HepG2 (cell line): ENCODE results near the gene PSIP1. TPM values are rescaled to one million over a fixed set of nuclear protein-coding genes. Genes with fewer than 3 reads are reported as not detected.

Source experiments
- ATAC-seq: fragments of 200-7000 bp; cut with Tn5 transposase; 3 replicates; pipeline ENCODE4 v1.9.1; 2020; ENCODE audit warnings: mild to moderate bottlenecking, moderate library complexity
- BruUV-seq: library from RNA; stranded (reverse); fragments of 400-500 nt; replicated peaks from 2 replicates; lab custom pipeline; 2021; lab: Mats Ljungman, UMichigan
- CTCF ChIA-PET: fragments of 300-600 bp; formaldehyde crosslinking; extraction: SDS; loops from one replicate; lab custom pipeline; 2021; ENCODE audit warnings: low total read pairs, inconsistent platforms, low intra/inter-chr PET ratio; lab: Yijun Ruan, JAX
- POLR2A ChIA-PET: fragments of 350-600 bp; sonication (Branson Sonifier 250); formaldehyde crosslinking; loops from one replicate; lab custom pipeline; 2020; ENCODE audit warnings: antibody characterized with exemption, inconsistent platforms; lab: Yijun Ruan, JAX
- DNase-seq: peaks from one replicate; pipeline ENCODE4 v3.0.0-alpha.2; 2015; ENCODE audit warnings: low spot score
- FAIRE-seq: peaks from 3 replicates; lab custom pipeline; 2011; peaks lifted over from hg19 to GRCh38; lab: Jason Lieb, UNC
- H2AFZ ChIP-seq: one replicate; pipeline ENCODE4 v1.6.1; 2011; ENCODE audit warnings: low read length, inconsistent platforms
- H3K27ac ChIP-seq: fragments of 300-600 bp; 3 replicates; pipeline ENCODE4 v1.8.0; 2011; ENCODE audit warnings: mixed run types, mild to moderate bottlenecking, mixed read lengths, low read length, inconsistent platforms; ENCODE audit not compliant: insufficient read depth; ENCODE audit errors: extremely low read length
- H3K27me3 ChIP-seq, 2 experiments: fragments of 200-600 bp in 1 of 2; 2 replicates in 1 of 2; 3 replicates in 1 of 2; pipeline versions ENCODE4 v1.6.0 to v1.8.0; 2011; ENCODE audit warnings: low read length in 2 of 2, mild to moderate bottlenecking in 2 of 2, moderate library complexity in 2 of 2, inconsistent platforms in 1 of 2; ENCODE audit not compliant: insufficient read depth in 2 of 2, control insufficient read depth in 1 of 2
- H3K36me3 ChIP-seq, 2 experiments: fragments of 200-600 bp in 1 of 2; replicated peaks in 1 of 2; 2 replicates in 1 of 2; 3 replicates in 1 of 2; pipeline versions ENCODE4 v1.5.1 to v1.8.0; 2011; ENCODE audit warnings: low read length in 2 of 2, inconsistent platforms in 1 of 2; ENCODE audit not compliant: insufficient read depth in 2 of 2, control insufficient read depth in 1 of 2
- H3K4me1 ChIP-seq: 2 replicates; pipeline ENCODE4 v1.5.1; 2012; ENCODE audit warnings: low read length, inconsistent platforms; ENCODE audit not compliant: insufficient read depth
- H3K4me2 ChIP-seq: 2 replicates; pipeline ENCODE4 v1.6.0; 2011; ENCODE audit warnings: low read depth, low read length, inconsistent platforms
- H3K4me3 ChIP-seq, 3 experiments: fragments of 200-600 bp in 1 of 3; sonication (generic), shearing (Covaris generic) in 1 of 3; replicated peaks in 1 of 3; 2 replicates each; pipeline ENCODE4 v1.5.1; 2011 to 2016; ENCODE audit warnings: low read length in 3 of 3, inconsistent platforms in 2 of 3, low read depth in 2 of 3, mild to moderate bottlenecking in 2 of 3, control low read depth in 1 of 3, mixed read lengths in 1 of 3; ENCODE audit not compliant: insufficient read depth in 1 of 3
- H3K79me2 ChIP-seq: one replicate; pipeline ENCODE4 v1.6.1; 2011; ENCODE audit warnings: low read length, inconsistent platforms; ENCODE audit not compliant: insufficient read depth
- H3K9ac ChIP-seq: 2 replicates; pipeline ENCODE4 v1.6.0; 2011; ENCODE audit warnings: mild to moderate bottlenecking, low read depth, low read length, inconsistent platforms; ENCODE audit not compliant: insufficient read depth
- H3K9me3 ChIP-seq: 2 replicates; pipeline ENCODE4 v1.5.1; 2012; ENCODE audit warnings: mild to moderate bottlenecking, low read length
- H4K20me1 ChIP-seq: 2 replicates; pipeline ENCODE4 v1.6.0; 2011; ENCODE audit warnings: inconsistent platforms, mild to moderate bottlenecking, low read length, moderate library complexity; ENCODE audit not compliant: insufficient read depth
- EEA1 ChIP-seq: sonication (generic); formaldehyde crosslinking; IDR thresholded peaks from 2 replicates; pipeline ENCODE4 v1.5.1; 2020; ENCODE audit warnings: mild to moderate bottlenecking, missing genetic modification reagents, borderline replicate concordance
- FLYWCH1 ChIP-seq: sonication (generic); formaldehyde crosslinking; IDR thresholded peaks from 2 replicates; pipeline ENCODE4 v1.8.1; 2023; ENCODE audit warnings: mild to moderate bottlenecking, missing genetic modification reagents
- MTF2 ChIP-seq: sonication (generic); formaldehyde crosslinking; IDR thresholded peaks from 2 replicates; pipeline ENCODE4 v1.5.0; 2020; ENCODE audit warnings: missing genetic modification reagents, borderline replicate concordance
- PAX8 ChIP-seq: sonication (generic); formaldehyde crosslinking; IDR thresholded peaks from 2 replicates; pipeline ENCODE4 v1.8.0; 2022; ENCODE audit warnings: mild to moderate bottlenecking, missing genetic modification reagents, borderline replicate concordance
- SP1 ChIP-seq, 2 experiments: fragments of 450-650 bp in 1 of 2; sonication (generic) in 1 of 2; formaldehyde crosslinking in 1 of 2; IDR thresholded peaks; 2 replicates each; pipeline versions ENCODE4 v1.4.0 to v1.6.1; 2016 to 2020; ENCODE audit warnings: missing genetic modification reagents in 1 of 2
- ZNF362 ChIP-seq: sonication (generic); formaldehyde crosslinking; IDR thresholded peaks from 2 replicates; pipeline ENCODE4 v1.4.0; 2020; ENCODE audit warnings: missing genetic modification reagents, mild to moderate bottlenecking, borderline replicate concordance
- ZNF430 ChIP-seq: sonication (generic); formaldehyde crosslinking; IDR thresholded peaks from 2 replicates; pipeline ENCODE4 v1.9.0; 2021; ENCODE audit warnings: mild to moderate bottlenecking, missing genetic modification reagents
- ZNF687 ChIP-seq: sonication (generic); formaldehyde crosslinking; IDR thresholded peaks from 2 replicates; pipeline ENCODE4 v1.5.1; 2020; ENCODE audit warnings: mild to moderate bottlenecking, missing genetic modification reagents, moderate library complexity
- ZNF839 ChIP-seq: sonication (generic); formaldehyde crosslinking; IDR thresholded peaks from 2 replicates; pipeline ENCODE4 v1.4.0; 2020; ENCODE audit warnings: missing genetic modification reagents, mild to moderate bottlenecking, borderline replicate concordance
- ZNF883 ChIP-seq: sonication (generic); formaldehyde crosslinking; IDR thresholded peaks from 2 replicates; pipeline ENCODE4 v1.5.1; 2020; ENCODE audit warnings: mild to moderate bottlenecking, missing genetic modification reagents; ENCODE audit errors: not compliant biosample characterization
- WGBS: methylation state at CpG from one replicate; pipeline ENCODE4 v1.1.6; 2017; ENCODE audit warnings: low lambda C conversion rate; 5-methylcytosine and 5-hydroxymethylcytosine counted together
- in situ Hi-C: cut with HindIII; loops from 2 replicates; pipeline ENCODE4 v1.10.0; 2017; ENCODE audit warnings: low pct_unique_long_range_greater_than_20kb; ENCODE audit not compliant: extremely low pct_ligation_motif_present
- intact Hi-C: fragments of 100-400 bp; cut with micrococcal nuclease; formaldehyde crosslinking; loops from one replicate; pipeline ENCODE4 v1.10.0; 2022; ENCODE audit not compliant: unreplicated experiment
- polyA plus RNA-seq, 8 experiments: library from polyadenylated mRNA; depleted of rRNA in 3 of 8; stranded (reverse) in 7 of 8; unstranded in 1 of 8; fragments of >200 nt; fragmentation: Illumina TruSeq in 4 of 8; extraction: Trizol in 4 of 8; gene quantifications; 2 replicates each; pipeline versions ENCODE4 v1.2.1 to v1.2.3, GENCODE V29; 2011 to 2016; ENCODE audit warnings: low read depth in 4 of 8, missing spikeins in 1 of 8, mixed read lengths in 1 of 8; ENCODE audit not compliant: insufficient read depth in 1 of 8
- total RNA-seq, 5 experiments: library from RNA; depleted of rRNA; stranded (reverse); fragments of >200 nt; fragmentation: Illumina TruSeq; extraction: Trizol; gene quantifications; 2 replicates each; pipeline ENCODE4 v1.2.3, GENCODE V29; 2016; ENCODE audit warnings: low read depth in 1 of 5

Gene PSIP1
- total and polyA plus RNA-seq, 2 of the 13 experiments (the other 11 are each of a cell fraction or from before 2014, with no cell fraction given), result 12.6 to 46.4 TPM

- no peak for TF ChIP-seq SP1 (IDR thresholded peaks at IDR 0.05)
- TF ChIP-seq SP1 (CRISPR knock-in tag; IDR thresholded peaks at IDR 0.05), result no peak
- TF ChIP-seq ZNF687 (CRISPR knock-in tag), result no peak
- TF ChIP-seq ZNF883 (CRISPR knock-in tag), result no peak
- TF ChIP-seq MTF2, result no peak
- TF ChIP-seq FLYWCH1 (CRISPR knock-in tag), result no peak
- TF ChIP-seq, all 625 proteins: peak for 0
Observed at GRCh38 chr9:15468145-15468544, 42.6 kb downstream of the PSIP1 start (continued).

- TF ChIP-seq ZNF430 (no peak), ZNF839 (CRISPR knock-in tag) (no peak), ZNF362 (no peak), PAX8 (CRISPR knock-in tag) (no peak), EEA1 (CRISPR knock-in tag) (no peak)
- Histone ChIP-seq H3K4me2 (no peak overlapping the region), H3K9me3 (no peaks in the 10 kb centered on the region), H3K4me3 (no peak overlapping the region), H4K20me1 (no peaks in the 10 kb centered on the region), H3K27me3 (no peaks in the 10 kb centered on the region), H3K27ac (no peak overlapping the region), H3K4me1 (no peaks in the 10 kb centered on the region), H3K36me3 (peaks cover 10 to 69% of the 10 kb centered on the region in 2 experiments), H3K79me2 (no peaks in the 10 kb centered on the region), H3K9ac (no peak overlapping the region), H2AFZ (no peak overlapping the region)
- BruUV-seq, result no TSS peak
- ATAC-seq (no peak), DNase-seq (no peak), FAIRE-seq (no peak)
- 90% methylated on average over 2 of the region's 2 CpGs for WGBS
- in situ Hi-C loops (no loop called here), intact Hi-C loops (no loop called here)
- ChIA-PET POLR2A (no interaction called here), CTCF (no interaction called here)
Observed at GRCh38 chr9:15461601-15462000, 49.2 kb downstream of the PSIP1 start.
